Activated T-cell treated with anti-CD3 and anti-CD28 coated beads, Interleukin-2, amount 50 U/mL, for 1 hour (primary cell): ENCODE data around the gene FRAS1.

Source experiments
- DNase-seq: peaks from one replicate; pipeline ENCODE4 v3.0.0-alpha.2; 2020

Gene FRAS1

GRCh38 chr4:78332976-78333375 lies 275.9 kb downstream of the FRAS1 start:
- no peak for DNase-seq

GRCh38 chr4:78336093-78336943 lies 279.2 kb downstream of the FRAS1 start:
- no peak for DNase-seq

- no peak for DNase-seq
Observed at GRCh38 chr4:78337244-78338020, 280.3 kb downstream of the FRAS1 start.

- no peak for DNase-seq
Observed at GRCh38 chr4:78342125-78342524, 285.0 kb downstream of the FRAS1 start.

- DNase-seq: no peak
Observed at GRCh38 chr4:78343682-78344081, 286.6 kb downstream of the FRAS1 start.

GRCh38 chr4:78345237-78345636 lies 288.1 kb downstream of the FRAS1 start:
- no peak for DNase-seq

GRCh38 chr4:78346222-78346621 lies 289.1 kb downstream of the FRAS1 start:
- no peak for DNase-seq

- no peak for DNase-seq
Observed at GRCh38 chr4:78347527-78347926, 290.4 kb downstream of the FRAS1 start.

GRCh38 chr4:78353921-78354320 lies 296.8 kb downstream of the FRAS1 start:
- DNase-seq: no peak

GRCh38 chr4:78354782-78355181 lies 297.7 kb downstream of the FRAS1 start:
- DNase-seq: no peak

GRCh38 chr4:78355306-78355705 lies 298.2 kb downstream of the FRAS1 start:
- no peak for DNase-seq

- no peak for DNase-seq
Observed at GRCh38 chr4:78356251-78356786, 299.2 kb downstream of the FRAS1 start.

- no peak for DNase-seq
Observed at GRCh38 chr4:78357122-78357521, 300.0 kb downstream of the FRAS1 start.

GRCh38 chr4:78360466-78360865 lies 303.3 kb downstream of the FRAS1 start:
- no peak for DNase-seq

GRCh38 chr4:78361621-78362120 lies 304.5 kb downstream of the FRAS1 start:
- DNase-seq: no peak

- DNase-seq: no peak
Observed at GRCh38 chr4:78362310-78362709, 305.2 kb downstream of the FRAS1 start.

GRCh38 chr4:78363031-78363570 lies 306.0 kb downstream of the FRAS1 start:
- DNase-seq: no peak

GRCh38 chr4:78369679-78370078 lies 312.6 kb downstream of the FRAS1 start:
- DNase-seq: no peak

GRCh38 chr4:78370631-78371372 lies 313.7 kb downstream of the FRAS1 start:
- no peak for DNase-seq

- DNase-seq: no peak
Observed at GRCh38 chr4:78372355-78372988, 315.3 kb downstream of the FRAS1 start.

GRCh38 chr4:78377555-78377954 lies 320.4 kb downstream of the FRAS1 start:
- DNase-seq: no peak

GRCh38 chr4:78379040-78379439 lies 321.9 kb downstream of the FRAS1 start:
- DNase-seq: no peak
